GM20431 (cell line): Measurements from ENCODE around the gene ZNF668.

Source experiments
- in situ Hi-C: fragments of 300-500 bp; cut with MseI, MboI; formaldehyde crosslinking; loops from one replicate; pipeline ENCODE4 v1.15.0; 2020; ENCODE audit warnings: low sequenced_read_pairs; ENCODE audit not compliant: unreplicated experiment

Gene ZNF668

DNA sequence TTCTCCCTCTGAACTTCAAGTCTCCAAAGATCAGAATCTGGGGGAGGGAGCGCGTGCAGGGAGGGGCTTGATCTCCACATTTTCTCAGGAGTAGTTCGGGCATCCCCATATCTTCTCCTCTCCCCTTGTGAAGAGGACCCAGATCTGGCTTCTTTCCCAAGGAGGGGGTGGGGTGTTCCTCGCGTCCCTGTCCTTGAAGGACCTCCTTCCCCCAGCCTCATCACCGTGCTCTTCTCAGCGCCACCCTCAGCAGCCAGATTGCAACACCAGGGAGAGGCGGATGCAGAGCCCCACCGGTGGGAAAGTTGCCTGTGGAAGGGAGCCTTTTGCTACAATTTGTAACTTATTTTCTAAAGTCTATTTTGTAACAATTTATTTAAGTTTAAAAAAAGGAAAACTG lies 9.0 kb upstream of the ZNF668 start:
- in situ Hi-C loops, result no loop called here

GRCh38 chr16:31082368-31083045 lies 8.5 kb upstream of the ZNF668 start:
- in situ Hi-C loops, result no loop called here

- in situ Hi-C loops, result no loop called here
Measured at GRCh38 chr16:31081428-31082351, 7.7 kb upstream of the ZNF668 start.

DNA sequence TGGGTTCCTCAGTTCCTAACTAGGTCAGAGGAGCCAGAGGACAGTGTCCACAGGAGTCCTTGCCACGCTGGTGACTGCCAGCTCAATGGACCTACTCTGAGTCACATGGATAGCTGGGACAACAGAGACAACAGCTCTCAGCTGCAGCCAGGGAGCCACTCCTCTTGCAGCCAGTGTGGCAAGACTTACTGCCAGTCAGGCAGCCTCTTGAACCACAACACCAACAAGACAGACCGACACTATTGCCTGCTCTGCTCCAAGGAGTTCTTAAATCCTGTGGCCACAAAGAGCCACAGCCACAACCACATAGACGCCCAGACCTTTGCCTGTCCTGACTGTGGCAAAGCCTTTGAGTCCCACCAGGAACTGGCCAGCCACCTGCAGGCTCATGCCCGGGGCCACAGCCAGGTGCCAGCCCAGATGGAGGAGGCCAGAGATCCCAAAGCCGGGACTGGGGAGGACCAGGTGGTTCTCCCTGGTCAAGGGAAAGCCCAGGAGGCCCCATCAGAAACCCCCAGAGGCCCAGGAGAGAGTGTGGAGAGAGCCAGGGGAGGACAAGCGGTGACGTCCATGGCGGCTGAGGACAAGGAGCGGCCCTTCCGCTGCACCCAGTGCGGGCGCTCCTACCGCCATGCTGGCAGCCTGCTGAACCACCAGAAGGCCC lies 6.8 kb upstream of the ZNF668 start:
- in situ Hi-C loops, result no loop called here

GRCh38 chr16:31080035-31080629 lies 6.1 kb upstream of the ZNF668 start:
- in situ Hi-C loops, result no loop called here

DNA sequence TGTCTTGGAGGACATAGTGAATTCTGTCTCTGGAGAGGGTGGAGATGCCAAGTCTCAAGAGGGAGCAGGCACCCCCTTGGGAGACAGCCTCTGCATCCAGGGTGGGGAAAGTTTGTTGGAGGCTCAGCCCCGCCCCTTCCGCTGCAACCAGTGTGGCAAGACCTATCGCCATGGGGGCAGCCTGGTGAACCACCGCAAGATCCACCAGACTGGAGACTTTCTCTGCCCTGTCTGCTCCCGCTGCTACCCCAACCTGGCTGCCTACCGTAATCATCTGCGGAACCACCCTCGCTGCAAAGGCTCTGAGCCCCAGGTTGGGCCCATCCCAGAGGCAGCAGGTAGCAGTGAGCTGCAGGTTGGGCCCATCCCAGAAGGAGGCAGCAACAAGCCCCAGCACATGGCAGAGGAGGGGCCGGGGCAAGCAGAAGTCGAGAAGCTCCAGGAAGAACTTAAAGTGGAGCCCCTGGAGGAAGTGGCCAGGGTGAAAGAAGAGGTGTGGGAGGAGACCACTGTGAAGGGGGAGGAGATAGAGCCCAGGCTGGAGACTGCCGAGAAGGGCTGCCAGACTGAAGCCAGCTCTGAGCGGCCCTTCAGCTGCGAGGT lies 5.4 kb upstream of the ZNF668 start:
- in situ Hi-C loops, result no loop called here

GRCh38 chr16:31078597-31079341 lies 4.7 kb upstream of the ZNF668 start:
- in situ Hi-C loops, result no loop called here

GRCh38 chr16:31077592-31078396 lies 3.8 kb upstream of the ZNF668 start:
- in situ Hi-C loops, result no loop called here

- in situ Hi-C loops, result no loop called here
Measured at GRCh38 chr16:31077024-31077423, 3.0 kb upstream of the ZNF668 start.

- in situ Hi-C loops, result no loop called here
Measured at GRCh38 chr16:31076319-31076718, 2.3 kb upstream of the ZNF668 start.

DNA sequence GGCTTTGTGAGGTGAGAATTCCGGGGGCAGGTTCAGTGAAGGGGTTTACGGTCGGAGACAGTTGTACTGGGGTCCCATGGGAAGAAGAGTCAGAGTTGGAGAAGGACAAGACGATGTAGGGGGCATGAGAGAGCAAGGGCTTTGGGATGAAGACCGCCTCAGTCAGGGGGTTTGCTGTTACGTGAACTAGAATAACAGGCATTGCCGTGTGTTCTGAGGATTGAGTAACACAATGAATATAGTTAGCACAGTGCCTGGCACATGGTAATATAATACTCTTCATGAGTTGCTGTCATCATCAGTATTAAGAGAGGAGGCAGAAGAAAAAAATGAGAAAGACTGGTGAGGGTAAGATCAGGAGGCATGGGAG lies 759 bp upstream of the ZNF668 start:
- in situ Hi-C loops, result no loop called here

DNA sequence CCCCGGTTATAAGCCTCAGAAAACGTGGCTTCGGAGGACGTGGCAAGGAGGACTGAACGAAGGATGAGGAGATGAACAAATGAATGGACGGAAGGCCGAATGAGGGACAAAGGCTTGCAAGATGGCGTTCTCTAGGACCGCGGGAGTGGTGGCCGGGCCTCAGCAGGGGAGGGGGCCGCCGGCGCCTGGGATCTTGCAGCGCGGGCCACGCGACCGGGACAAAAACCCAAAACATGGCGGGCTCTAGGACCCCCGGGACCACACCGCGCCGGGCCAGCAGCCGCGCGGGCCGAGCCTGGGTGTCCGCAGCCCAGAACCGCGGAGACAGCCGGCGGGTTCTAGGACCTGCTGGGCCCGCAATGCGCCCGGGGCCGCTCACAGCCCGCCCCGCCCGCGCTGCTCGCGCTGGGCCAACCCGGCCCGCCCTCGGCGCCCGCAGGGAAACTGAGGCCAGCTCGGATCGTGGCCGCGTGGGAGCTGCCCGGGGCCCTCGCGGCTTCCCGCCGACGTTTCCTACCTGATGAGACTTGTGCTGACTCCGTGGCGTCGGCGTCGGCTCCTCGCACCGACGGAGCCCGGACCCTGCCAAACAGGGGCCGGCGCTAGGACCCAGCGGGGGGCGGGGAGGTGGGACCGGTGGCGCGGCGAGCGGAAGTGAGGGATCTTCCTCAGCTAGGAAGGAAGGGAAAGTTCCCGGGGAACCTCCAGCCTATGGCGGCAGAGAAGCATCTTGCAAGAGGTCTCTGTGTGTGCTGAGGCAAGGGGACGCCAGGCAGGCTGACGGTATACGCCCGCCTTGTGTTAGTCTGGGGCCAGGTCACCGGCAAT lies 684 bp downstream of the ZNF668 start:
- in situ Hi-C loops, result no loop called here

DNA sequence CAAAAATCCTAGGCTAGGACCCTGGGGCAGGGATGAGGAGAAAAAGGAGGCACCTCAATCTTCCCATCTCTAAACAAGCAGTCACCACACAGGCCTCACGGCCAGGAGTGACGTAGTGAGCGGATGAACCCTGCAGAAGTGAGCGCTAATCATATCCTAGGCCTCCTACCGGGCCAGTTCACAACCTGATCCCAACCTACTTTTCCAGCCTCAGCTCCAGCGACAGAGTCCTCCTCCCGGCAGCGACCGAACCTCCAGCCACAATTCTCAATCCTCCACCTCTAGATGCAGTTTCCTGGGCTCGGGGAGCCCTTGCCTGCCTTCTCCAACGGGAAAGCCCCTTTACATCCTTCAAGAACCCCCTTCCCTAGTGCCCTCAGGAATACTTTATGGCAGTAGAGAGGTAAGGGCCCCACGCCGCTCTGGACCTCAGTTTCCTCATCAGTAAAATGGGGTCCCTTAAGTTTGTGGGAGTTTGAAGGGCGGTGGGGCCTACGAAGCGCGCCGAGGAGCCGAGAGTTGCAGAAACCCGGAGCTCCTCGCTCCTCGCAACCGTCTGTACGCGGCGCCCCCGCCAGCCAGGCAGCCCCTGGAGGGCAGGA lies 1.4 kb downstream of the ZNF668 start:
- in situ Hi-C loops, result no loop called here

DNA sequence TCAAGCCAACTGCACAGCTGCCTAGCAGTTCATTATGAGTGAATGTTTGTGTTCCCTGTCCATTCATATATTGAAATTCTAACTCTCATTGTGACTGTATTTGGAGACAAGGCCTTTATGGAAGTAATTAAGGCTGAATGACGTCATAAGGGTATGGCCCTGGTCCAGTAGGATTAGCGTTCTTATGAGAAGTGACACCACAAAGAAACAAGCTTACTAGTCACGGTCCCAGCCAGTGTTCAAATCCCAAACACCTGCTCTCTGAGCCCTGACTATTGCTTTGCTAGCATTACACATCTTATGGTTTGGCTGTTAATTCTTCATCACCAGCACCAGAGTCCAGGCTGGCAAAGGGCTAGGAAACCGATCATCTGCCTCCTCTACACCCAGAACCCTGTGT lies 2.2 kb downstream of the ZNF668 start:
- in situ Hi-C loops, result no loop called here

DNA sequence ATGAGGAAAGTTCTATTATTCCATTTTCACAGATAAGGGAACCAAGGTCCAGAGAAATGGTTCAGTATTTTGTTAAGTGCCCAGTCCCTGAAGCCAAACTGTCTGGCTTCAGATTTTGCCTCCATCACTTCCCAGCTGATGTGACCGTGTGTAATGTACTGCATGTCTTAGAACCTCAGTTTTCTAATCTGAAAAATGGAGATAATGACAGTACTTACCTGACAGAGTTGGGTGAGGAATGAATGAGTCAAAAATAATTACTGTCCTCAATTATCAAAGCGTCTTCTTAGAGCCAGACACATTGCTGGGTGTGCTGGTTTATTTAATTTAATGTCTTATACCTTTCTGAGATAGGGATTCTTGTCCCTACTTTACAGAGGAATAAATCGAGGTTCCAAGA lies 6.7 kb downstream of the ZNF668 start:
- in situ Hi-C loops, result no loop called here

GRCh38 chr16:31064882-31065461 lies 9.1 kb downstream of the ZNF668 start:
- in situ Hi-C loops, result no loop called here
